GM08714 (cell line): ENCODE measurements around the gene GGA3.
A peak's percentile ranks its signal among the peaks of the same experiment; 100 is the strongest.
"Not testable (repeated sequence)": the region's sequence is repeated elsewhere in the genome, so short reads cannot be mapped to it uniquely, and the experiment has no call there.

ENCODE experiments used
- H3K4me3 ChIP-seq: fragments of 200-500 bp; sonication (Bioruptor generic); 2 replicates; pipeline ENCODE4 v1.5.1; 2014; ENCODE audit warnings: mild to moderate bottlenecking, low read length, inconsistent platforms
- ZNF274 ChIP-seq: IDR thresholded peaks from 2 replicates; pipeline ENCODE4 v1.6.1; 2012; ENCODE audit warnings: mild to moderate bottlenecking, low read depth, low read length

The GGA3 gene, protein sequence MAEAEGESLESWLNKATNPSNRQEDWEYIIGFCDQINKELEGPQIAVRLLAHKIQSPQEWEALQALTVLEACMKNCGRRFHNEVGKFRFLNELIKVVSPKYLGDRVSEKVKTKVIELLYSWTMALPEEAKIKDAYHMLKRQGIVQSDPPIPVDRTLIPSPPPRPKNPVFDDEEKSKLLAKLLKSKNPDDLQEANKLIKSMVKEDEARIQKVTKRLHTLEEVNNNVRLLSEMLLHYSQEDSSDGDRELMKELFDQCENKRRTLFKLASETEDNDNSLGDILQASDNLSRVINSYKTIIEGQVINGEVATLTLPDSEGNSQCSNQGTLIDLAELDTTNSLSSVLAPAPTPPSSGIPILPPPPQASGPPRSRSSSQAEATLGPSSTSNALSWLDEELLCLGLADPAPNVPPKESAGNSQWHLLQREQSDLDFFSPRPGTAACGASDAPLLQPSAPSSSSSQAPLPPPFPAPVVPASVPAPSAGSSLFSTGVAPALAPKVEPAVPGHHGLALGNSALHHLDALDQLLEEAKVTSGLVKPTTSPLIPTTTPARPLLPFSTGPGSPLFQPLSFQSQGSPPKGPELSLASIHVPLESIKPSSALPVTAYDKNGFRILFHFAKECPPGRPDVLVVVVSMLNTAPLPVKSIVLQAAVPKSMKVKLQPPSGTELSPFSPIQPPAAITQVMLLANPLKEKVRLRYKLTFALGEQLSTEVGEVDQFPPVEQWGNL

DNA sequence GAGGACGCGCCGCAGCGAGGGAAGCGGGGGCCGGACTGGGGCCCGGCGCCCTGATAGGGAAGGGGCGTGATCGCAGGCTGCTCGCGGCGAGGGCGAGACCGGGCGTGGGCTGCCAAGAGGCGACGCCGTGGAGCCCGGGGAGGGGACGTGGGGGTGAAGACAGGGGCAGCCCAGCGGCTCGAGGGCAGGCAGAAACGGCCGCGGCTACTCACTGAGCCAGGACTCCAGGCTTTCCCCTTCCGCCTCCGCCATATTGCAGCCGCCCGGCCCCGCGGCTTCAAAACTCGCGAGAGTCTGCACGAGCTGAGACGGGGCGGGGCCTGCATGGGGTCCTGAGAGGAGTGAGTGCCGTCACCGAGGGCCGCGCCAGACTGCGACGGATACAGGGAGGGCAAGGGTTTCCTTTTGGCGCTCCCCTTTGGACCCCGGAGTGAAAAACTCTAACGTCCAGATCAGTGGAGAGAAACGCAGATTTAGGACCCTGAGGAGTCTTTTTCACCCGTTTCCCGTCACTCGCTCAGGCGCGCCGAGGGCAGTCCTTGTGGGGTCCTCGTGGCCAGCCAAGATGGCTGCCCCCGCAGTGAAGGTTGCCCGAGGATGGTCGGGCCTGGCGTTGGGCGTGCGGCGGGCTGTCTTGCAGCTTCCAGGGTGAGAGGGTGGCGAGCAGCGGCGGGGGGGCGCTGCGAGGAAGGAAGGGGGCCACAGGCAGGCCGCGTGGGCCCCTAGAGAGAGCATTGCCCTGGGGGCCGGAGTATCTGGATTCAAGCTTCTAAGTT lies at the start of gene GGA3, which contains the start of gene MRPS7:
TSS of gene GGA3 (minus strand) at position 271 of the 776 bp plus-strand sequence. CDS start at position 252, 19 bp downstream.
TSS of gene MRPS7 (plus strand) at position 544 of the 776 bp plus-strand sequence. CDS start at position 566, 22 bp downstream.
- no peak for TF ChIP-seq ZNF274
- peak within 1 kb of the TSS; percentile 71 for H3K4me3 ChIP-seq

DNA sequence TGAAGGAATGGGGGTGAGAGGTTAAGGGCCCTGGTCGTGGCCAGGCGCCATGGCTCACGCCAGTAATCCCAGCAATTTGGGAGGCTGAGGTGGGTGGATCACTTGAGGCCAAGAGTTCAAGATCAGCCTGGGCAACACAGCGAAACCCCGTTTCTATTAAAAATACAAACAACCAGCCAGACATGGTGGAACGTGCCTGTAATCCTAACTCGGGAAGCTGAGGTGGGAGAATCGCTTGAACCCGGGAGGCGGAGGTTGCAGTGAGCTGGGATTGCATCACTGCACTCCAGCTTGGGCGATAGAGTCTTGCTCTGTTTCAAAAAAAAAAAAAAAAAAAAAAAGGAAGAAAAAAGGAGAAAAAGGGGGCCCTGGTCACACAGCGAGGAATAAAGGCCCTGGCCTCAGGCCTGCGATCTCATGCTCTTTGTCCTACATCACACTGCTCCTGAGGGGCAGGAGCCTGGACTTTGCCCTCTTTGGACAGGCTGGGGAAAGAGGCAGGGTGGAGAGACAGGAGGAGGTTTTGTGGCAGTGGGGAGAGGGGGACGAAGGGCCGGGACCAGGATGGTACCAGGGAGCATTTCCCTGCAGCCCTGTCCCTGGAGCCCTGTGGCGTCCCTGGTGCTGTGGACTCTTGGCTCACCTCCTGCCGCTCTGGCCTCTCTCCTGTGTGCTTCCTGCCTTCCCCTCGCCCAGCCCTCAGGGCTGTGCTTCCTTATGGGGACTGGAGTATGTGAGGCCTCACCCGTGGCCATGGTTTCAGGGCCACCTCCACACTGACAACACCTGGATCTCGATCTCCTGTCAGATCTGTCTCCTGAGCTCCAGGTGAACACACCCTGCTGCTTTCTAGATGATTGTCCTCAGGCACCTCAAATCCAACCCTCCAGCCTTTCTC lies 47.6 kb upstream of the GGA3 start:
- no peak for TF ChIP-seq ZNF274
- no peak overlapping the region for H3K4me3 ChIP-seq

DNA sequence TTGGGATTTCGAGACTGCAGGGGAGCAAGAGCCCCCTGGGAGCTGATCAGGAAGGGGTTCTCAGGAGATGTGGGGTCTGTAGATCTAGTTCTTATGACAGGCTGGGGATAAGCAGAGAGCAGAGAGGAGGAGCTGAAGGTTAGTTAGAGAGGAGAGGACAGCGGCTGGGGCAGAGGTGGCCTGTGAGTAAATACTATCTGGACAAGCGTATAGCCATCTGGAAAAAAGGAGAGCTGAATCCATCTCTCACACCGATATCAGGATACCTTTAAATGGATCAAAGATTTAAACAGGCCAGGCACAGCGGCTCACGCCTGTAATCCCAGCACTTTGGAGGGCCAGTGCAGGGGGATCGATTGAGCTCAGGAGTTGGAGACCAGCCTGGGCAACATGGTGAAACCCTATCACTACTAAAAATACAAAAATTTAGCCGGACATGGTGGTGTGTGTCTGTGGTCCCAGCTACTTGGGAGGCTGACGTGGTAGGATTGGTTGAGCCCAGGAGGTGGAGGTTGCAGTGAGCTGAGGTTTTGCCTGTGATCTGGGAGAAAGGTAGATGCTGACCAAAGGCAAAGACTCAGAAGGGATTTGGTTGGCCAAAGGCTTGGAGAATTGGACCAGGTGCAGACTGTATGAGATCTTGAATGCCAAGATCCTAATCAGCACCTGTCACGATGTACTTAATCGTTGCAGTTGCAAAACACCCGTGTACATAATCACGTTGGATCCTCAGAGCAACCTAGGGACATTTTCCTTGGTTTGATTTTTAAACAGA lies 46.7 kb upstream of the GGA3 start:
- H3K4me3 ChIP-seq, result no peak overlapping the region
- no peak for TF ChIP-seq ZNF274

DNA sequence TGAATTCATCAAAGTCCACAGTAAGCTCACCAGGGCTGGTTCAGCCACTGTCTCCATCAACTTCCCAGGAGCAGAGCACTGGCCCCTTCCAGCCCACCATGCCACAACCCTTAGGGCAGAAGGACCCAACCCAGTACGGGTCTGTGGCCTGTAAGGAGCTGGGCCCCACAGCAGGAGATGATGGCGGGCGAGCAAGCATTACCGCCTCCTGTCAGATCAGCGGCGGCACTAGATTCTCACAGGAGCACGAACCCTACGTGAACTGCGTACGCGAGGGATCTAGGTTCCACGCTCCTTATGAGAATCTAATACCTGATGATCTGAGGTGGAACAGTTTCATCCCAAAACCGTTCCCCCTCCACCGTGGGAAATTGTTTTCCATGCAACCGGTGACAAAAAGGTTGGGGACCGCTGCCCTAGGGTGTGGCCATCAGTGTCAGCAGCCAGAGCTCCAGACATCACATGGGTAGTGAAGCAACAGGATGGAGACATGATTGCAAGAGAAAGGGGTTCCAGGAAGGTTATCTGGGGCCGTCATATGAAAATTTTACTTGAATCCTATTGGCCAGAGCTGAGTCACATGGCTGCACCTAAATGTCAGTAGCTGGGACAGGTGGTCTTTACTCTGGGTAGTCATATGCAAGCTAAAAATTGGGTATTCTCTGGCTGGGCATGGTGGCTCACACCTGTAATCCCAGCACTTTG lies 40.2 kb upstream of the GGA3 start:
- no peak overlapping the region for H3K4me3 ChIP-seq
- no peak for TF ChIP-seq ZNF274

DNA sequence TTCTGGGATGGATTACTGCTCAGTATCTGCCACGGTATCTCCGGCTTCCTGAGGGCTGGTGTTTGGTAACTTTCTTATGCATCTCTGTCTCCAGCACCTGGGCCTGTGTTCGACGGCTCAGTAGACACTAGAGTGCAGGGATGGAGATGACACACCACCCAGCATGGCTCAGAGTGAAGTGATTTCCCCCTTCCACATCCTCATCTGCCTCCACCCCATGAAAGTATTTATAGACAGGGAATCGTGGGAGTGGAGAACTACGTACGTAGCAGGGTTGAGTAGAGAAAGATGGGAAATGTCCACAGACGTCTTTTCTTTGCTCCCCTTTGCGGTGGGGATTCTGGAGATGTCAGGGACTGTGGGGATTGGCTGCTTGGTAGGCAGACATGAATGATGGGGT lies 39.6 kb upstream of the GGA3 start:
- no peak for TF ChIP-seq ZNF274
- no peak overlapping the region for H3K4me3 ChIP-seq

DNA sequence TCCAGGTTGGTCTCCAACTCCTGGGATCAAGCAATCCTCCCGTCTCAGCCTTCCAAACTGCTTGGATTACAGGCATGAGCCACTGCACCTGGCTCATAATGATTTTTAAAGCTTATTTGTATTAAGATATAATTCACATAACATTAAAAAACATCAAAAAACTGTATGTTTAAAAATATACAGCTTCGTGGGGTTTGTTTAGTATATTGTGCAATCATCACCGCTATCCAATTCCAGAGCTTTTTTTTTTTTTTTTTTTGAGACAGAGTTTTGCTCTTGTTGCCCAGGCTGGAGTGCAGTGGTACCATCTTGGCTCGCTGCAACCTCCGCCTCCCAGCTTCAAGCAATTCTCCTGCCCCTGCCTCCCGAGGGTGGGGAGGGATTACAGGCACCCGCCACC lies 38.9 kb upstream of the GGA3 start:
- H3K4me3 ChIP-seq, result no peak overlapping the region
- TF ChIP-seq ZNF274, result no peak

DNA sequence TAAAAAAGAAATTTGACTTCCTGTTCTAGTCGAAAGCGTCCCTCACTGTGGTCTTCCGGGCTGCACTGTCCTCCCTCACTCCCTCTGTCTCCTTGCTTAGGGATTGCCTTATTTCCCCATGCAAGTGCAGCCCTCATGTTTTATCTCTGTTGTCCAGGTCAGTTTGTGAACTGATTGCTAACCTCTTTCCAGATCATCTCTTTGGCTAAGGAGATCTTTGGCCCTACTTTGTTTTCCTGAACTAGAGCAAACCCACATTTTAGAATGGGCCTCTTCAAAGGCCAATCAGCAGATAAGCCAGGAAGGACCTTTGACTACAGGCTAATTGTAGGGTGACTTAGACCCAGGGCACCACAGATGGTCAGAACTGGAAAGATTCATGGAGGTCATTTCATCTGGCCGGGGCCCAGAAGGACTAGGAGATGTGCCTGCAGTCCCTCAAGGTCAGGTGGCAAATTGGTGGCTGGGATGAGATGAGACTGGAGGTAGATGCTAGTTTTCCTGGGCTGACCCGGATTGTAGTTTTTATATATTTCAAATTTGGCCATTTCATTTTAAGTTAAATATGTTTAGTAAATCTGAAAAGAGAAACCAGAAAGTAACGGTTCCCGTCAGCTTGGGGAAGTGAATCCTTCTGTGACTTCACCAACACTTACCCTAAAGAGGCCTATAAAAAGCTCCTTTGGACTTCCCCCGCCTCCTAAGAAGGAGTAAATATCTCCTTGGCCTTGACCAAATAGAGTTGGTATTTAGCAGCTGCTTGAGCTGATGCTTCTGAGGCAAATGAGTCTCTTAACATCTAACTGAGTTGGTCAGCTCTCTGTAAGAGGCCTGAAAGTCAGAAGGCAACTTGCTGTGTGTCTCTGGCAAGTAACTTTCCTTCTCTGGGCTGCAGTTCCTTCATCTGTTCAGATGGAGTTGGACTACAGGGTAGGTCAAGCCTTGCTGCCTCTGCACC lies 34.1 kb upstream of the GGA3 start:
- no peak for TF ChIP-seq ZNF274
- H3K4me3 ChIP-seq, result peak overlapping the region; percentile 50; the same call in 1 of the 2 replicates

DNA sequence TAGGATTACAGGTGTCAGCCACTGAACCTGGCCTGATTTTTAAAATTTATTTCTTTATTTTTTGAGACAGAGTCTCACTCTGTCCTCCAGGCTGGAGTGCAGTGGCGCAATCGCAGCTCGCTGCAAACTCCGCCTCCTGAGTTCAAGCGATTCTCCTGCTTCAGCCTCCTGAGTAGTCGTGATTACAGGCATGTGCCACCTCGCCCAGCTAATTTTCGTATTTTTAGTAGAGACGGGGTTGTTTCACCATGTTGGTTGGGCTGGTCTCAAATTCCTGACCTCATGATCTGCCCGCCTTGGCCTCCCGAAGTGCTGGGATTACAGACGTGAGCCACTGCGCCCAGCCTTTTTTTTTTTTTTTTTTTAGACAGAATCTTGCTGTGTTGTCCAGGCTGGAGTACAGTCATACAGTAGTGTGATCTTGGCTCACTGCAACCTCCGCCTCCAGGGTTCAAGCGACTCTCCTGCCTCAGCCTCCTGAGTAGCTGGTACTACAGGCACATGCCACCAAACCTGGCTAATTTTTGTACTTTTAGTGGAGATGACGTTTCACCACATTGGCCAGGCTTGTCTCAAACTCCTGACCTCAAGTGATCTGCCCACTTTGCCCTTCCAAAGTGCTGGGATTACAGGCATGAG lies 31.5 kb upstream of the GGA3 start:
- not testable (repeated sequence) for H3K4me3 ChIP-seq

DNA sequence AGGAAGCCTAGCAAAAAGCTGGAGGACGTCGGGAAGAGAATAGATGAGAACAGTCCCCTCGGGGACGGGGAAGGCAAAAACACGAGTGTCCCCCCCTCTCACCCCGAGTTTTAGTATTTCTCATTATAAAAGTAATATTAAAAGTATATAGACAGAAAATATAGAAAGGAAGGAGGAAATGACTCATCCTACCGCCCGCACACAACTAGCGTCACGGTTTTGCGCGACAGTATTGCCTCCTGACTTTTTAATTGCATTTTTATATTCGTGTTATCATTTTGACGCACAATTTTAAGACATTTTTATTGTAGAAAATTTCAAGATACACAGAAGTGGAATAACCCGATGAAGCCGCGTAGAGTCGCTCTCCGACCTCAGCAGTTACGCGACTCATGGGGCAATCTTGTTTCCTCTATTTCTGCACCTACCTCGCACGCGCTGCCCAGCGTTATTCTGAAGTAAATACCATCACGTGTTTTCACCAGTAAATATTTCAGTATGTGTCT lies 28.5 kb upstream of the GGA3 start:
- peak overlapping the region; percentile 73 for H3K4me3 ChIP-seq
- TF ChIP-seq ZNF274, result no peak

DNA sequence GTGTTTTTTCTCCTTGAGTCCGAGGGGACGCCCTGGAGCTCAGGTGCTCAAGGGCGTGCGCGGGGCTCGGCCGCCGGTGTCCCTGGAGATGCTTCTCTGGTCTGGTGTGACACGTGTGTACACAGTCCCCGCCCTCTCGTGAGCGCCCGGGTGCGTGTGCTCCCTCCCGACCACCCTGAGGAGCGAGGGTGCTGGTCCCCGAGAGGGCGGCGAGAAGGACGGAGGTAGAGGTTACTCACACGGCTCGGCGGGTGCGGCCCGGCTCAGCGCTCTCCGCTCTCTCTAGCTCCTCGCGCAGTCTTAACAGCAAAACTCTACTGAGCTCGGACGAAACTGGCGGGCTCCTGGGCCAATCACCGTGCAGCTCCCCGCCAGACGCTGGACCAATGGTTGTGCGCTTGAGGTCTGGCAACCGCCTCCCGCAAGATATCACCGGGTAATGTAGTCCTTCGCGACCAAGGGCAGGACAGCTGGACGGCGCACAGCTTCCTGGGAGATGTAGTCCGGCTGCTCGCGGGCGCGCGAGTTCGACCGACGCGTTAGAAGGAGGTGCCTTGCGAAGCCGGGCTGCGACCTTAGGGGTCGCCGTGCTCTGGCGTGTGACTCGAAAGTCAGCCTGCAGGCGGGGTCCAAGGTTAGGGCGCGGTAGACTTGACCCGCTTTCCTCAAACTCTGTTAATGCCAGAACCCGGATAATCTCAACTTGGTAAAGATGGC lies 27.9 kb upstream of the GGA3 start, which contains the start of gene SLC25A19:
TSS of gene SLC25A19 (minus strand) at position 319 of the 717 bp plus-strand sequence. CDS start 2,669 bp downstream, outside the sequence.
- no peak for TF ChIP-seq ZNF274
- peak within 1 kb of the TSS; percentile 73 for H3K4me3 ChIP-seq
